NB4 (cell line): ENCODE measurements around the gene RAI1.

Experiments
- DNase-seq: peaks from one replicate; pipeline ENCODE4 v3.0.0; 2010; ENCODE audit warnings: low read depth
- H3K4me3 ChIP-seq: one replicate; pipeline ENCODE4 v1.5.1; 2011; ENCODE audit warnings: mild to moderate bottlenecking, low read depth, low read length, moderate library complexity
- CTCF ChIP-seq: IDR thresholded peaks from one replicate; pipeline ENCODE4 v1.5.1; 2012; ENCODE audit warnings: low read depth, low read length
- MAX ChIP-seq: IDR thresholded peaks from 2 replicates; pipeline ENCODE4 v1.6.1; 2011; ENCODE audit warnings: low read depth, low read length
- MYC ChIP-seq: IDR thresholded peaks from 2 replicates; pipeline ENCODE4 v1.6.1; 2011; ENCODE audit warnings: low read depth, low read length
- POLR2A ChIP-seq: IDR thresholded peaks from 2 replicates; pipeline ENCODE4 v1.6.1; 2011; ENCODE audit warnings: mild to moderate bottlenecking; ENCODE audit not compliant: insufficient read length; ENCODE audit errors: extremely low read depth

RAI1 gene

GRCh38 chr17:17667947-17668346 is 13.3 kb upstream of the RAI1 start:
- no peak for DNase-seq
- TF ChIP-seq POLR2A (no peak), CTCF (no peak), MYC (no peak), MAX (no peak)
- H3K4me3 ChIP-seq, result no peak overlapping the region

- TF ChIP-seq POLR2A, result no peak
- no peak overlapping the region for H3K4me3 ChIP-seq
- DNase-seq, result no peak
Observed at GRCh38 chr17:17668358-17668757, 12.9 kb upstream of the RAI1 start.

- peak; percentile 58 for DNase-seq
Observed at GRCh38 chr17:17668775-17669579, 12.3 kb upstream of the RAI1 start.

GRCh38 chr17:17669580-17670235 is 11.6 kb upstream of the RAI1 start:
- TF ChIP-seq MYC (no peak), CTCF (no peak), POLR2A (no peak), MAX (no peak)
- no peak overlapping the region for H3K4me3 ChIP-seq
- DNase-seq, result no peak

More at GRCh38 chr17:17668775-17669579, 12.3 kb upstream of the RAI1 start:
- no peak for TF ChIP-seq POLR2A
- no peak for TF ChIP-seq MAX
- TF ChIP-seq CTCF, result no peak
- TF ChIP-seq MYC, result no peak
- no peak overlapping the region for H3K4me3 ChIP-seq

- DNase-seq, result no peak
- TF ChIP-seq POLR2A, result no peak
- TF ChIP-seq MAX, result no peak
- TF ChIP-seq CTCF, result no peak
- TF ChIP-seq MYC, result no peak
- no peak overlapping the region for H3K4me3 ChIP-seq
Observed at GRCh38 chr17:17670701-17671305, 10.5 kb upstream of the RAI1 start.

GRCh38 chr17:17671369-17672129 is 9.7 kb upstream of the RAI1 start:
- DNase-seq, result no peak
- H3K4me3 ChIP-seq, result no peak overlapping the region
- TF ChIP-seq MAX (no peak), MYC (no peak), CTCF (no peak), POLR2A (no peak)
